ENCODE measurements around the gene SPNS3.

GRCh38 chr17:4488989-4489595 lies 55.4 kb downstream of the SPNS3 start:
- TF ChIP-seq, protein P1, sequence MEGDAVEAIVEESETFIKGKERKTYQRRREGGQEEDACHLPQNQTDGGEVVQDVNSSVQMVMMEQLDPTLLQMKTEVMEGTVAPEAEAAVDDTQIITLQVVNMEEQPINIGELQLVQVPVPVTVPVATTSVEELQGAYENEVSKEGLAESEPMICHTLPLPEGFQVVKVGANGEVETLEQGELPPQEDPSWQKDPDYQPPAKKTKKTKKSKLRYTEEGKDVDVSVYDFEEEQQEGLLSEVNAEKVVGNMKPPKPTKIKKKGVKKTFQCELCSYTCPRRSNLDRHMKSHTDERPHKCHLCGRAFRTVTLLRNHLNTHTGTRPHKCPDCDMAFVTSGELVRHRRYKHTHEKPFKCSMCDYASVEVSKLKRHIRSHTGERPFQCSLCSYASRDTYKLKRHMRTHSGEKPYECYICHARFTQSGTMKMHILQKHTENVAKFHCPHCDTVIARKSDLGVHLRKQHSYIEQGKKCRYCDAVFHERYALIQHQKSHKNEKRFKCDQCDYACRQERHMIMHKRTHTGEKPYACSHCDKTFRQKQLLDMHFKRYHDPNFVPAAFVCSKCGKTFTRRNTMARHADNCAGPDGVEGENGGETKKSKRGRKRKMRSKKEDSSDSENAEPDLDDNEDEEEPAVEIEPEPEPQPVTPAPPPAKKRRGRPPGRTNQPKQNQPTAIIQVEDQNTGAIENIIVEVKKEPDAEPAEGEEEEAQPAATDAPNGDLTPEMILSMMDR (conservative IDR thresholded peaks at IDR 0.05), result no peak
- no peak for TF ChIP-seq EZH2 (IDR thresholded peaks at IDR 0.05; ENCODE audit: low read depth)
